ENCODE results near the gene LSMEM2. TPM values are rescaled to one million over a fixed set of nuclear protein-coding genes. Genes with fewer than 3 reads are reported as not detected.

The LSMEM2 gene
- total RNA-seq, 2 donors from 2014 or later: not detected

GRCh38 chr3:50319181-50319893 is 40.5 kb downstream of the LSMEM2 start:
- H3K36me3 Mint-ChIP-seq: no peaks in the 10 kb centered on the region
- no peaks in the 10 kb centered on the region for H3K9me3 Mint-ChIP-seq
- ATAC-seq (no peak), DNase-seq (ENCODE audit: low spot score in 2 of 2) (no peak)
- no peak overlapping the region for H3K27ac Mint-ChIP-seq

GRCh38 chr3:50319894-50320625 is 41.2 kb downstream of the LSMEM2 start:
- Mint-ChIP-seq H3K27ac (peak overlapping the region in 1 of 2 donors; percentile 76), H3K36me3 (no peaks in the 10 kb centered on the region), H3K9me3 (no peaks in the 10 kb centered on the region)
- DNase-seq (ENCODE audit: low spot score in 2 of 2) (no peak), ATAC-seq (no peak)

GRCh38 chr3:50320853-50321335 is 42.0 kb downstream of the LSMEM2 start:
- peak in 1 of 2 donors; percentile 70 for DNase-seq (ENCODE audit: low spot score in 2 of 2)
- ATAC-seq: peak; percentile 72 to 73
- Mint-ChIP-seq H3K27ac (peak overlapping the region; percentile 87 to 90), H3K36me3 (no peaks in the 10 kb centered on the region), H3K9me3 (no peaks in the 10 kb centered on the region)

- ATAC-seq (peak; percentile 85 to 86), DNase-seq (ENCODE audit: low spot score in 2 of 2) (peak; percentile 86 to 91)
- H3K27ac Mint-ChIP-seq: peak overlapping the region; percentile 87 to 94
- no peaks in the 10 kb centered on the region for H3K36me3 Mint-ChIP-seq
- H3K9me3 Mint-ChIP-seq: no peaks in the 10 kb centered on the region
Observed at GRCh38 chr3:50321336-50322114, 42.6 kb downstream of the LSMEM2 start.

GRCh38 chr3:50322115-50322385 is 43.2 kb downstream of the LSMEM2 start:
- Mint-ChIP-seq H3K9me3 (no peaks in the 10 kb centered on the region), H3K27ac (peak overlapping the region in 1 of 2 donors; percentile 87), H3K36me3 (no peaks in the 10 kb centered on the region)
- DNase-seq (ENCODE audit: low spot score in 2 of 2): no peak
- no peak for ATAC-seq

- no peak for DNase-seq (ENCODE audit: low spot score in 2 of 2)
- Mint-ChIP-seq H3K9me3 (no peaks in the 10 kb centered on the region), H3K36me3 (no peaks in the 10 kb centered on the region), H3K27ac (peak within 1 kb of the TSS; percentile 87 to 94)
- ATAC-seq: no peak
Observed at GRCh38 chr3:50322386-50323091, 43.7 kb downstream of the LSMEM2 start, which contains the start of gene HYAL2. TSS of gene HYAL2 (minus strand) at chr3:50322745. CDS start at chr3:50320489, 2,256 bp downstream.

- DNase-seq (ENCODE audit: low spot score in 2 of 2) (no peak), ATAC-seq (no peak)
- Mint-ChIP-seq H3K36me3 (no peaks in the 10 kb centered on the region), H3K27ac (peak overlapping the region; percentile 49 to 87), H3K9me3 (no peaks in the 10 kb centered on the region)
Observed at GRCh38 chr3:50323092-50323600, 44.3 kb downstream of the LSMEM2 start.

- DNase-seq (ENCODE audit: low spot score in 2 of 2) (no peak), ATAC-seq (no peak)
- Mint-ChIP-seq H3K36me3 (no peaks in the 10 kb centered on the region), H3K9me3 (no peaks in the 10 kb centered on the region), H3K27ac (peak overlapping the region; percentile 49 to 87)
Observed at GRCh38 chr3:50323614-50324199, 44.8 kb downstream of the LSMEM2 start.

GRCh38 chr3:50324351-50325112 is 45.6 kb downstream of the LSMEM2 start:
- H3K36me3 Mint-ChIP-seq: no peaks in the 10 kb centered on the region
- DNase-seq (ENCODE audit: low spot score in 2 of 2) (peak in 1 of 2 donors; percentile 77), ATAC-seq (peak in 1 of 2 donors; percentile 34)
- H3K27ac Mint-ChIP-seq: peak overlapping the region; percentile 49 to 93
- no peaks in the 10 kb centered on the region for H3K9me3 Mint-ChIP-seq

- no peaks in the 10 kb centered on the region for H3K36me3 Mint-ChIP-seq
- DNase-seq (ENCODE audit: low spot score in 2 of 2): no peak
- no peak for ATAC-seq
- H3K27ac Mint-ChIP-seq: peak overlapping the region in 1 of 2 donors; percentile 93
- H3K9me3 Mint-ChIP-seq: no peaks in the 10 kb centered on the region
Observed at GRCh38 chr3:50325113-50325480, 46.2 kb downstream of the LSMEM2 start.

GRCh38 chr3:50325497-50326181 is 46.8 kb downstream of the LSMEM2 start:
- DNase-seq (ENCODE audit: low spot score in 2 of 2): no peak
- no peak for ATAC-seq
- H3K9me3 Mint-ChIP-seq: no peaks in the 10 kb centered on the region
- peaks cover 3 to 4% of the 10 kb centered on the region in 2 donors for H3K36me3 Mint-ChIP-seq
- no peak overlapping the region for H3K27ac Mint-ChIP-seq

- Mint-ChIP-seq H3K36me3 (peaks cover 4 to 9% of the 10 kb centered on the region in 2 donors), H3K9me3 (no peaks in the 10 kb centered on the region), H3K27ac (peak overlapping the region in 1 of 2 donors; percentile 53)
- no peak for DNase-seq (ENCODE audit: low spot score in 2 of 2)
- no peak for ATAC-seq
Observed at GRCh38 chr3:50326182-50326541, 47.3 kb downstream of the LSMEM2 start.

GRCh38 chr3:50327129-50327528 is 48.2 kb downstream of the LSMEM2 start:
- DNase-seq (ENCODE audit: low spot score in 2 of 2) (no peak), ATAC-seq (no peak)
- H3K36me3 Mint-ChIP-seq: peaks cover 4 to 16% of the 10 kb centered on the region in 2 donors
- peak overlapping the region; percentile 77 to 89 for H3K27ac Mint-ChIP-seq
- H3K9me3 Mint-ChIP-seq: no peaks in the 10 kb centered on the region

- Mint-ChIP-seq H3K36me3 (peaks cover 4 to 18% of the 10 kb centered on the region in 2 donors), H3K27ac (peak within 1 kb of the TSS; percentile 77 to 91), H3K9me3 (no peaks in the 10 kb centered on the region)
- peak; percentile 93 to 96 for ATAC-seq
- DNase-seq (ENCODE audit: low spot score in 2 of 2): peak; percentile 93 to 94
Observed at GRCh38 chr3:50327943-50328691, 49.2 kb downstream of the LSMEM2 start, which contains the start of gene TUSC2. TSS of gene TUSC2 (minus strand) at chr3:50328223. CDS start at chr3:50328099, 124 bp downstream.
